Caco-2 (cell line): ENCODE data around the gene DCP2. TPM values are rescaled to one million over a fixed set of nuclear protein-coding genes. Genes with fewer than 3 reads are reported as not detected.

Source experiments
- BruUV-seq: library from RNA; stranded (reverse); fragments of 400-500 nt; replicated peaks from 2 replicates; lab custom pipeline; 2021; lab: Mats Ljungman, UMichigan
- CTCF ChIA-PET: fragments of 300-600 bp; sonication (Branson Sonifier 250); formaldehyde crosslinking; loops from one replicate; lab custom pipeline; 2022; ENCODE audit warnings: antibody characterized with exemption; lab: Charles Lee
- POLR2A ChIA-PET: fragments of 300-600 bp; sonication (Branson Sonifier 250); formaldehyde crosslinking; loops from one replicate; lab custom pipeline; 2022; ENCODE audit warnings: antibody characterized with exemption; lab: Charles Lee
- DNase-seq, 2 experiments: peaks; one replicate each; pipeline versions ENCODE4 v3.0.0 to v3.0.0-alpha.2; 2020 to 2022
- H3K27me3 ChIP-seq: replicated peaks from 2 replicates; pipeline ENCODE4 v1.6.0; 2011; ENCODE audit warnings: low read length; ENCODE audit not compliant: control insufficient read depth, insufficient read depth
- H3K36me3 ChIP-seq: 2 replicates; pipeline ENCODE4 v1.5.1; 2011; ENCODE audit warnings: low read length; ENCODE audit not compliant: control insufficient read depth, insufficient read depth
- H3K4me1 ChIP-seq: fragments of 250-450 bp; sonication (Bioruptor Pico); 2 replicates; pipeline ENCODE4 v1.5.1; 2020; ENCODE audit warnings: mild to moderate bottlenecking
- H3K4me3 ChIP-seq: 2 replicates; pipeline ENCODE4 v1.5.1; 2011; ENCODE audit warnings: low read depth, mild to moderate bottlenecking, control low read depth, low read length
- H3K9me3 ChIP-seq: fragments of 250-450 bp; sonication (Bioruptor Pico); 2 replicates; pipeline ENCODE4 v1.5.1; 2020; ENCODE audit warnings: mild to moderate bottlenecking, moderate library complexity
- H3K27ac Mint-ChIP-seq: one replicate; pipeline ENCODE4 v1.8.0; 2022; ENCODE audit warnings: mixed read lengths; ENCODE audit not compliant: unreplicated experiment
- H3K27me3 Mint-ChIP-seq: one replicate; pipeline ENCODE4 v1.8.0; 2022; ENCODE audit warnings: mixed read lengths; ENCODE audit not compliant: insufficient read depth, unreplicated experiment
- H3K36me3 Mint-ChIP-seq: one replicate; pipeline ENCODE4 v1.8.0; 2022; ENCODE audit warnings: mild to moderate bottlenecking, mixed read lengths; ENCODE audit not compliant: insufficient read depth, unreplicated experiment
- H3K4me1 Mint-ChIP-seq: one replicate; pipeline ENCODE4 v1.8.0; 2022; ENCODE audit warnings: low read depth, mixed read lengths; ENCODE audit not compliant: unreplicated experiment
- H3K4me3 Mint-ChIP-seq: one replicate; pipeline ENCODE4 v1.8.0; 2022; ENCODE audit warnings: mild to moderate bottlenecking, moderate library complexity, mixed read lengths; ENCODE audit not compliant: unreplicated experiment
- H3K9me3 Mint-ChIP-seq: one replicate; pipeline ENCODE4 v1.8.0; 2022; ENCODE audit warnings: mixed read lengths; ENCODE audit not compliant: unreplicated experiment
- CTCF ChIP-seq, 2 experiments: fragments of 200-600 bp in 1 of 2; IDR thresholded peaks; 1 replicate in 1 of 2; 2 replicates in 1 of 2; pipeline versions ENCODE4 v1.5.1 to v1.8.0; 2011 to 2022; ENCODE audit warnings: antibody characterized with exemption in 1 of 2, control low read depth in 1 of 2, inconsistent platforms in 1 of 2, low read depth in 1 of 2, low read length in 1 of 2, mild to moderate bottlenecking in 1 of 2, moderate library complexity in 1 of 2; ENCODE audit not compliant: insufficient read depth in 1 of 2, severe bottlenecking in 1 of 2, unreplicated experiment in 1 of 2
- intact Hi-C: fragments of 100-400 bp; cut with micrococcal nuclease; formaldehyde crosslinking; loops from one replicate; pipeline ENCODE4 v1.10.0; 2022; ENCODE audit not compliant: unreplicated experiment
- total RNA-seq: library from RNA; stranded (reverse); gene quantifications from 2 replicates; pipeline ENCODE4 v1.2.3, GENCODE V29; 2022

The DCP2 gene
- total RNA-seq, 1 experiment from 2014 or later = 149 TPM

DNA sequence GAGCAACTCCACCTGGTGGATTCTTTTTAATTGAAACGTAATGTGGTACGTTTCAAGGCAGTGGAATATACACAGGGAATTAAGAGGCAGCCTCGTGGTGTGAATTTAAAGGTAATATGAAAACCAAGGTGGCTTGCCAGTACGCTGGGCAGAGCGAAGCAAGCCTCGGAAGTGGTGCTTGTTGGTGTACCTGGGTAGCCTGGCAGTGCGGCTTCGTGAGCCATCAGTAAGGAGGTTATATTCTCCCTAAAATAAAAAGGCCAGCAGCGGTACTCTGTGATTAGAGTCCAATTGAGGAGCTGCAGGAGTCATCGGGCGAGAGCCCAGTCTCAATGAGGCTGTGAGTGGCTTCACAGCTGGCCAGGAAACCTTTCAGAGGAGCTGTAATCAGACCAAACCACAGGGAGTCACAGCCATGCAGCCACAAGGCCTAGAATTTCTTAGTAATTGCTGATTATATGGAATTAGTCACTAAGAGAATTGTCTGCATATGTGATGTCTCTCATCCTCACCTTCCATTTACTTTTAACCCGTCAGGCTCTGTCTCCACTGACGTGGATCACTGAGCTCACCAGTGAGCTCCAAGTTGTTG, 57.7 kb downstream of the DCP2 start:
- no peaks in the 10 kb centered on the region for H3K9me3 ChIP-seq
- Mint-ChIP-seq H3K36me3 (peaks cover 9% of the 10 kb centered on the region), H3K4me1 (peaks cover 7% of the 10 kb centered on the region), H3K9me3 (no peaks in the 10 kb centered on the region), H3K27me3 (no peaks in the 10 kb centered on the region), H3K4me3 (no peak overlapping the region), H3K27ac (no peak overlapping the region)
- no peaks in the 10 kb centered on the region for H3K36me3 ChIP-seq
- no peak overlapping the region for H3K4me3 ChIP-seq
- BruUV-seq = no TSS peak
- ChIA-PET CTCF (interaction anchor here (0.6 kb wide), 1 partner anchor 11 kb away, joined by 5 read pairs; no protein-coding TSS in a partner anchor), POLR2A (no interaction called here)
- no peaks in the 10 kb centered on the region for H3K27me3 ChIP-seq
- no peaks in the 10 kb centered on the region for H3K4me1 ChIP-seq
- intact Hi-C loops = no loop called here
- TF ChIP-seq CTCF (IDR thresholded peaks at IDR 0.05; ENCODE audit: insufficient read depth in 1 of 2, low read depth in 1 of 2, low read length in 1 of 2, severe bottlenecking in 1 of 2, unreplicated experiment in 1 of 2) = no peak
- DNase-seq = no peak

- H3K9me3 Mint-ChIP-seq = no peaks in the 10 kb centered on the region
- Histone ChIP-seq H3K9me3 (no peaks in the 10 kb centered on the region), H3K36me3 (no peaks in the 10 kb centered on the region), H3K27me3 (no peaks in the 10 kb centered on the region), H3K4me1 (no peaks in the 10 kb centered on the region), H3K4me3 (no peak overlapping the region)
- no peaks in the 10 kb centered on the region for H3K27me3 Mint-ChIP-seq
- no peaks in the 10 kb centered on the region for H3K4me1 Mint-ChIP-seq
- no peak for DNase-seq
- intact Hi-C loops = no loop called here
- BruUV-seq = no TSS peak
- H3K4me3 Mint-ChIP-seq = no peak overlapping the region
- ChIA-PET CTCF (interaction anchor here (0.7 kb wide), 1 partner anchor 61 kb away, joined by 3 read pairs; no protein-coding TSS in a partner anchor), POLR2A (no interaction called here)
- no peak for TF ChIP-seq CTCF (IDR thresholded peaks at IDR 0.05; ENCODE audit: insufficient read depth in 1 of 2, low read depth in 1 of 2, low read length in 1 of 2, severe bottlenecking in 1 of 2, unreplicated experiment in 1 of 2)
- H3K27ac Mint-ChIP-seq = no peak overlapping the region
- peaks cover under 1% of the 10 kb centered on the region for H3K36me3 Mint-ChIP-seq
These were observed 58.5 kb downstream of the DCP2 start for GRCh38 chr5:113035096-113035495.

DNA sequence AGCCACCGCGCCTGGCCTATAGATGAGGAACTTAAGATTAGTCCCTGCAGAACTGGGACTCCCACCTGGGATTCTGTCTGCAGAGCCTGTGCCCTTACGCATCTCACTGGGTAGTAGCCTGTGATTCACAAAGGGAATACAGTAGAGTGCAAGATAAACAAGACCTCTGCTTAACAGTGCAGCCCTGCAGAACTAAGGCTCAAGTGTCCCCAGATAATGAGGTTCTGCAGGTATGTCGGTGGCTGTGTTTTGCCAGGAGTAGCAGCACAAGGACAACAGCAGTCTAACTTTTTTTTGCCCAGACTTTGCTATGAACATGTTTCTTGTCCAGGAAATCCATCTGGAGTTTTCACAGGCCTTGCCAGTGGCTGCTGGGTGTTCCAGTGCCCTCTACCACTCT, 59.7 kb downstream of the DCP2 start:
- Histone ChIP-seq H3K27me3 (no peaks in the 10 kb centered on the region), H3K9me3 (no peaks in the 10 kb centered on the region), H3K36me3 (no peaks in the 10 kb centered on the region), H3K4me3 (no peak overlapping the region), H3K4me1 (no peaks in the 10 kb centered on the region)
- no peaks in the 10 kb centered on the region for H3K9me3 Mint-ChIP-seq
- ChIA-PET POLR2A (no interaction called here), CTCF (no interaction called here)
- H3K27me3 Mint-ChIP-seq = no peaks in the 10 kb centered on the region
- no peak for DNase-seq
- H3K4me3 Mint-ChIP-seq = no peak overlapping the region
- no peak for TF ChIP-seq CTCF (IDR thresholded peaks at IDR 0.05; ENCODE audit: insufficient read depth in 1 of 2, low read depth in 1 of 2, low read length in 1 of 2, severe bottlenecking in 1 of 2, unreplicated experiment in 1 of 2)
- H3K27ac Mint-ChIP-seq = no peak overlapping the region
- no TSS peak for BruUV-seq
- H3K36me3 Mint-ChIP-seq = no peaks in the 10 kb centered on the region
- no peaks in the 10 kb centered on the region for H3K4me1 Mint-ChIP-seq
- intact Hi-C loops = no loop called here
